Measurements from ENCODE around the gene SMPD3.

Gene SMPD3

GRCh38 chr16:68470461-68471150 is 22.3 kb upstream of the SMPD3 start:
- no peak for FAIRE-seq

GRCh38 chr16:68469796-68470460 is 21.6 kb upstream of the SMPD3 start:
- no peak for FAIRE-seq

GRCh38 chr16:68468842-68469241 is 20.5 kb upstream of the SMPD3 start:
- no peak for FAIRE-seq

GRCh38 chr16:68466174-68466573 is 17.9 kb upstream of the SMPD3 start:
- no peak for FAIRE-seq

- FAIRE-seq: no peak
These were observed 15.6 kb upstream of the SMPD3 start for GRCh38 chr16:68463904-68464303.

- no peak for FAIRE-seq
These were observed 11.8 kb upstream of the SMPD3 start for GRCh38 chr16:68460067-68460466.

GRCh38 chr16:68459457-68459856 is 11.1 kb upstream of the SMPD3 start:
- FAIRE-seq: no peak

- FAIRE-seq: no peak
These were observed 10.2 kb upstream of the SMPD3 start for GRCh38 chr16:68458551-68458950.

GRCh38 chr16:68458101-68458500 is 9.8 kb upstream of the SMPD3 start:
- no peak for FAIRE-seq

- FAIRE-seq: no peak
These were observed 7.3 kb upstream of the SMPD3 start for GRCh38 chr16:68455631-68456030.

- FAIRE-seq: no peak
These were observed 6.7 kb upstream of the SMPD3 start for GRCh38 chr16:68454920-68455435.

- FAIRE-seq: no peak
These were observed 5.5 kb upstream of the SMPD3 start for GRCh38 chr16:68453816-68454215.

- FAIRE-seq: no peak
These were observed 3.9 kb upstream of the SMPD3 start for GRCh38 chr16:68452176-68452575.

- no peak for FAIRE-seq
These were observed 3.4 kb upstream of the SMPD3 start for GRCh38 chr16:68451676-68452075.

- FAIRE-seq: no peak
These were observed 2.5 kb upstream of the SMPD3 start for GRCh38 chr16:68450741-68451255.

GRCh38 chr16:68447653-68448359 is 502 bp downstream of the SMPD3 start:
- no peak for FAIRE-seq

GRCh38 chr16:68446681-68447652 is 1.3 kb downstream of the SMPD3 start:
- FAIRE-seq: no peak

GRCh38 chr16:68445458-68445857 is 2.9 kb downstream of the SMPD3 start:
- no peak for FAIRE-seq

- FAIRE-seq: no peak
These were observed 4.2 kb downstream of the SMPD3 start for GRCh38 chr16:68444056-68444657.

GRCh38 chr16:68436581-68436980 is 11.7 kb downstream of the SMPD3 start:
- no peak for FAIRE-seq

- no peak for FAIRE-seq
These were observed 13.6 kb downstream of the SMPD3 start for GRCh38 chr16:68434624-68435210.
